ENCODE measurements around the gene ZNF468. TPM values are rescaled to one million over a fixed set of nuclear protein-coding genes. Genes with fewer than 3 reads are reported as not detected.
"Not testable (repeated sequence)": the region's sequence is repeated elsewhere in the genome, so short reads cannot be mapped to it uniquely, and the experiment has no call there.

Gene ZNF468
- total and polyA plus RNA-seq, 5 donors: 6.9 to 10.7 (median 7.6) TPM

DNA sequence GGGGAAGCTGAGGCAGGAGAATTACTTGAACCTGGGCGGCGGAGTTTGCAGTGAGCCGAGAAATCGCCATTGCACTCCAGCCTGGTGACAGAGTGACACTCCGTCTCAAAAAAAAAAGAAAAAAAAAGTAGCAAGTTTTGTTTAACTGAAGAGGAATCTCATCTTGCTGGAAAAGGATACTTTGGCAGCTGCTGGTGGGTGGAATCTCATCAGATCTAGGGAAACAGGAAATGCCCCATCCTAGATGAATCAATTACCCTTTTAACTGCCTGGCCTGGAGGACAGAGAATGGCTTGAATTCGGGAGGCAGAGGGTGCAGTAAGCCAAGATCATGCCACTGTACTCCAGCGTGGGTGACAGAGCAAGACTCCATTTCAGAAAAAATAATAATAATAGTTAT, 31.7 kb upstream of the ZNF468 start:
- intact Hi-C loops (cut with DNase I): no loop called here

DNA sequence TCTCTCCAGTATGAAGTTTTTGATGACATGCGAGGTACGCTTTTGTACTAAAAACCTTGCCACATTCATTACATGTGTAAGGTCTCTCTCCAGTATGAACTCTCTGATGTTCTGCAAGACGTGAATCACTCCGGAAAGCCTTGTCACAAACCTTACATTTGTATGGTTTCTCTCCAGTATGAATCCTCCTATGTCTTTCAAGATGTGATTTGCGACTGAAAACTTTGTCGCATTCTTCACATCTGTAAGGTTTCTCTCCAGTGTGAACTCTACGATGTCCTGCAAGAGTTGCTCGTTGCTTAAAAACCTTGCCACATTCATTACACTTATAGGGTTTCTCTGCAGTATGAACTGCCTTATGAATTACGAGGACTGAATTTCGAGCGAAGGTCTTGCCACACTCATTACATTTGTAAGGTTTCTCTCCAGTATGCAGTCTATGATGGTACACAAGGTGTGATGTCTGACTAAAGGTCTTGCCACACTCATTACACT, 23.5 kb upstream of the ZNF468 start:
- H3K4me1 ChIP-seq (ENCODE audit: control insufficient read depth, insufficient read depth, low read length): no peaks in the 10 kb centered on the region
- H3K9me3 ChIP-seq (ENCODE audit: control insufficient read depth, low read length): peaks cover 3% of the 10 kb centered on the region
- no peaks in the 10 kb centered on the region for H3K27me3 ChIP-seq (ENCODE audit: control insufficient read depth, insufficient read depth)
- ATAC-seq (no peak), DNase-seq (no peak)
- intact Hi-C loops (cut with DNase I): no loop called here
- no peak overlapping the region for H3K4me3 ChIP-seq (ENCODE audit: low read length)
- 90% methylated on average over 11 of the region's 11 CpGs for WGBS
- no peak overlapping the region for H3K27ac ChIP-seq (ENCODE audit: low read length)

More for the DNA sequence above, 31.7 kb upstream of the ZNF468 start:
- no peaks in the 10 kb centered on the region for H3K4me1 ChIP-seq (ENCODE audit: control insufficient read depth, insufficient read depth, low read length)
- DNase-seq (no peak), ATAC-seq (no peak)
- H3K27me3 ChIP-seq (ENCODE audit: control insufficient read depth, insufficient read depth): no peaks in the 10 kb centered on the region
- H3K27ac ChIP-seq (ENCODE audit: low read length): no peak overlapping the region
- no peak overlapping the region for H3K4me3 ChIP-seq (ENCODE audit: low read length)
- 89% methylated on average over 7 of the region's 7 CpGs for WGBS
- H3K9me3 ChIP-seq (ENCODE audit: control insufficient read depth, low read length): no peaks in the 10 kb centered on the region

DNA sequence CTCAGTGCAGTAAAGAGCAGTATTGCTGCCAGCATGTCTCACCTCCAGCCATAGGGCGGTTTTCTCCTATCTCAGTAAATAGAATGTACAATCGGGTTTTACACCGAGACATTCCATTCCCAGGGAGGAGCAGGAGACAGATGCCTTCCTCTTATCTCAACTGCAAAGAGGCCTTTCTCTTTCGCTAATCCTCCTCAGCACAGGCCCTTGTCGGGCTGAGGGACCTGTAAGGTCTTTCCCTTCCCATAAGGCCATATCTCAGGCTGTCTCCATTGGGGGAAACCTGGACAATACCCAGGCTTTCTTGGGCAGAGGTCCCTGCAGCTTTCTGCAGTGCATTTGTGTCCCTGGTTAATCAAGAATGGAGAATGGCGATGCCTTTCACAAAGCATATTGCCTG, 15.6 kb upstream of the ZNF468 start:
- intact Hi-C loops (cut with DNase I); ATAC-seq; DNase-seq; H3K27me3 ChIP-seq (ENCODE audit: control insufficient read depth, insufficient read depth); H3K27ac ChIP-seq (ENCODE audit: low read length); H3K4me3 ChIP-seq (ENCODE audit: low read length); H3K4me1 ChIP-seq (ENCODE audit: control insufficient read depth, insufficient read depth, low read length); H3K9me3 ChIP-seq (ENCODE audit: control insufficient read depth, low read length): not testable (repeated sequence)
- WGBS: 62% methylated on average over 6 of the region's 6 CpGs

DNA sequence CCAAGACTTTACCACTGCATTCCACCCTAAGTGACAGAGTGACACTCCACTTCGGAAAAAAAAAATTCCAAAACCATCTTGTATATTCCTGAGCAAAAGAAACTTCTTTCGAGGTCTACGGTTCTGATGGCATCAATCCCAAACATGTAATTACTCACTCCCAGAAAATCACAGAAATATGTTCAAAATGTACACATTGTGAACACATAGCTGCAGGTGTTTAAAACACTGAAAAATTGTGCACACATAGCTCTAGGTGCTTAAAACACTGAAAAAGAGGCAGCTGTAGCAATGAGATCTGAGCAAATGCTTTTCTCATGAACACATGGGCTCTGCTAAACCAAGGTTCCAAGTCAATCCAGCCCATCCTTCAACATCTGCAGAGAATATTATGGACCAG, 14.0 kb upstream of the ZNF468 start:
- WGBS: 93% methylated on average over 3 of the region's 3 CpGs
- no peak for ATAC-seq

DNA sequence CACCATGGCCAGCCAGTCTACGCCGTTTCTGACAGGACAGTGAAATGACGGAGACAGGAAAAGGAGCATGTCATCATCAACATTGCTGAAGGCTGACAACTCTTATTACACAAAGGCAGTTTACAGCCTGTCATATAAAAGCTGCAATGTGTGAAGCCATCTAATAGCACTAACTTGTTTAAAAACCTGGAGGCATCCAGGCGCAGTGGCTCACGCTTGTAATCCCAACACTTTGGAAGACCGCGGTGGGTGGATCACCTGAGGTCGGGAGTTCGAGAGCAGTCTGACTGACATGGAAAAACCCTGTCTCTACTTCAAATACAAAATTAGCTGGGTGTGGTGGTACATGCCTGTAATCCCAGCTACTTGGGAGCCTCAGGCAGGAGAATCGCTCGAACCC, 10.6 kb upstream of the ZNF468 start:
- H3K9me3 ChIP-seq (ENCODE audit: control insufficient read depth, low read length); H3K27me3 ChIP-seq (ENCODE audit: control insufficient read depth, insufficient read depth); H3K27ac ChIP-seq (ENCODE audit: low read length); intact Hi-C loops (cut with DNase I); ATAC-seq; H3K4me3 ChIP-seq (ENCODE audit: low read length); DNase-seq; H3K4me1 ChIP-seq (ENCODE audit: control insufficient read depth, insufficient read depth, low read length): not testable (repeated sequence)
- WGBS: 97% methylated on average over 11 of the region's 11 CpGs

More for the DNA sequence above, 14.0 kb upstream of the ZNF468 start:
- Histone ChIP-seq H3K27me3 (ENCODE audit: control insufficient read depth, insufficient read depth) (no peaks in the 10 kb centered on the region), H3K4me3 (ENCODE audit: low read length) (no peak overlapping the region), H3K4me1 (ENCODE audit: control insufficient read depth, insufficient read depth, low read length) (no peaks in the 10 kb centered on the region), H3K27ac (ENCODE audit: low read length) (no peak overlapping the region), H3K9me3 (ENCODE audit: control insufficient read depth, low read length) (no peaks in the 10 kb centered on the region)
- DNase-seq: no peak
- intact Hi-C loops (cut with DNase I): no loop called here

DNA sequence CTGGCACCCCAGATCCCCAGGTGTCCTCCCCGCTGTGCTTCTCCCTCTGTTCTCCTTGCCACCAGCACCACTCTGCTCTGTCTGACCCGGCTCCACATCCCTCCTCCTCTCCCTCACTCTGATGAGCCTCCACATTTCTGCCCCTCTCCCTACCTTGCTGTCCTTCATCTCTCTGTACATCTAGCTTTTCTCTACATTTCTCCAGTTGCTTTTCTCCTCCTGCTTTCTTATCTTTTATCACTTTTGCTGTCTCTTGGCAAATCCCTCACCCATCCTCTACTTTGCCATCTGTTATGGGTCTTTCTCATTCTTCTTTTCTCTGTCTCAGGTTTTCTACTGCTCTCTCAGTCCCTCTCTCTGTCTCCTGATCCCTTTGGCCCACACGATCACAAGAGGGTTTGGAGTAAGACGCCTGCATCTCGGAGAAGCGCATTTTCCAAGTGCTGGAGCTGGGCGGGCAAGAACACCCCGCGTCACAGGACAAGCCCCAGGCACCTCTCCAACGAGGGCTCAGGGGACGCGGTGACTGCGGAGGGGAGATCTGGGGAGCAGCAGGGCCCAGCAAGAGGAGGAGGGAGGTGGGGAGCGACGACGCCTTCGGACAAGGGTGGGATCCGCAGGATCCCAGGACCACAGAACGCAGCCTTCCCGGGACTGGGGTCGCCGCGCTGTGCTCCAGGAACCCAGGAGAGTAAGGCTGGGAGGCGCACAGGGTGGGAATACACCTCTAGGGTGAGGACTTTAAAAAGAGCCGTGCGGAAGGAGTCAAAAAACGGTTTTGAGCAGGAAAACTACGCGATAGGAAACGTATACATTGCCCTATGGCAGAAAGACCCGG, 660 bp downstream of the ZNF468 start:
- H3K27me3 ChIP-seq (ENCODE audit: control insufficient read depth, insufficient read depth); H3K4me1 ChIP-seq (ENCODE audit: control insufficient read depth, insufficient read depth, low read length); intact Hi-C loops (cut with DNase I); H3K9me3 ChIP-seq (ENCODE audit: control insufficient read depth, low read length): not testable (repeated sequence)
- DNase-seq (peak in 1 of 3 donors; percentile 20), ATAC-seq (peak in 1 of 2 donors; percentile 52)
- WGBS: 4% methylated on average over 23 of the region's 31 CpGs
- Histone ChIP-seq H3K27ac (ENCODE audit: low read length) (peak overlapping the region; percentile 12), H3K4me3 (ENCODE audit: low read length) (peak overlapping the region; percentile 88)

DNA sequence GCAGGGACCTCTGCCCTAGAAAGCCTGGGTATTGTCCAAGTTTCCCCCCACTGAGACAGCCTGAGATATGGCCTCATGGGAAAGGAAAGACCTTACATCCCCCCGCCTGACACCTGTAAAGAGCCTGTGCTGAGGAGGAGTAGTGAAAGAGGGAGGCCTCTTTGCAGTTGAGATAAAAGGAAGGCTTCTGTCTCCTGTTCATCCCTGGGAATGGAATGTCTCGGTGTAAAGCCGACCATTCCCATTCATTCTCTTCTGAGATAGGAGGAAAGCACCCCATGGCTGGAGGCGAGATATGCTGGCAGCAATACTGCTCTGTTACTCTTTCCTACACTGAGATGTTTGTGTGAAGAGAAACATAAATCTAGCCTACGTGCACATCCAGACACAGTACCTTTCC, 10.1 kb downstream of the ZNF468 start:
- 64% methylated on average over 5 of the region's 5 CpGs for WGBS
- H3K4me1 ChIP-seq (ENCODE audit: control insufficient read depth, insufficient read depth, low read length); H3K27me3 ChIP-seq (ENCODE audit: control insufficient read depth, insufficient read depth); DNase-seq; H3K4me3 ChIP-seq (ENCODE audit: low read length); H3K9me3 ChIP-seq (ENCODE audit: control insufficient read depth, low read length); ATAC-seq; H3K27ac ChIP-seq (ENCODE audit: low read length); intact Hi-C loops (cut with DNase I): not testable (repeated sequence)

DNA sequence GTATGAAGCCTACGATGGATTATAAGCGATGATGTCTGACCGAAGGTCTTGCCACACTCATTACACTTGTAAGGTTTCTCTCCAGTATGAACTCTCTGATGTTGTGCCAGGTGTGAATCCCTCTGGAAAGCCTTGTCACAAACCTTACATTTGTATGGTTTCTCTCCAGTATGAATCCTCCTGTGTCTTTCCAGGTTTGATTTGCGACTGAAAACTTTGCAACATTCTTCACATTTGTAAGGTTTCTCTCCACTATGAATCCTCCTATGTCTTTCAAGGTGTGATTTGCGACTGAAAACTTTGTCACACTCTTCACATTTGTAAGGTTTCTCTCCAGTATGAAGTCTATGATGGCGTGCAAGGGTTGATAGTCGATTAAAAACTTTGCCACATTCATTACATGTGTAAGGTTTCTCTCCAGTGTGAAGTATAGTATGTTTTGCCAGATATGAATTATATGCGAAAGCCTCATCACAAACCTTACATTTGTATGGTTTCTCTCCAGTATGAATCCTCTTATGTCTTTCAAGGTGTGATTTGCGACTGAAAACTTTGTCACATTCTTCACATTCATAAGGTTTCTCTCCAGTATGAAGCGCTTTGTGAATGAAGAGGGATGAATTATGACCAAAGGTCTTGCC, 16.5 kb downstream of the ZNF468 start:
- H3K27ac ChIP-seq (ENCODE audit: low read length); ATAC-seq; H3K27me3 ChIP-seq (ENCODE audit: control insufficient read depth, insufficient read depth); H3K9me3 ChIP-seq (ENCODE audit: control insufficient read depth, low read length); intact Hi-C loops (cut with DNase I); DNase-seq; H3K4me1 ChIP-seq (ENCODE audit: control insufficient read depth, insufficient read depth, low read length); H3K4me3 ChIP-seq (ENCODE audit: low read length): not testable (repeated sequence)
- WGBS: 98% methylated on average over 10 of the region's 10 CpGs

DNA sequence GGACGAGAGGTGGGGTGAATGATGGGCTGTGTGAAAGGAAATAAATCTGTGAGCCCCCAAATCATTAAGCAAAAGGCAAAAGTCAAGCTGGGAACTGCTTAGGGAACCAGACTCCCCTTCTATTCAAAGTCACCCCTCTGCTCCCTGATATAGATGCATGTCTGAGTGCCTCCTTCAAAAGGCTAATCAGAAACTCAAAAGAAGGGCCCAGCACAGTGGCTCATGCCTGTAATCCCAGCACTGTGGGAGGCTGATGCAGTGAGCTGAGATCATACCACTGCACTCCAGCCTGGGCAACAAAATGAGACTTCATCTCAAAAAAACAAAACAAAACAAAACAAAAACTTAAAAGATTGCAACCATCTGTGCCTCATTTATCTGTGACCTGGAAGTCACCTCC, 23.1 kb downstream of the ZNF468 start:
- H3K4me1 ChIP-seq (ENCODE audit: control insufficient read depth, insufficient read depth, low read length); H3K4me3 ChIP-seq (ENCODE audit: low read length); H3K9me3 ChIP-seq (ENCODE audit: control insufficient read depth, low read length); H3K27me3 ChIP-seq (ENCODE audit: control insufficient read depth, insufficient read depth); H3K27ac ChIP-seq (ENCODE audit: low read length); ATAC-seq; intact Hi-C loops (cut with DNase I); DNase-seq: not testable (repeated sequence)
- WGBS: 60% methylated on average over 1 of the region's 1 CpG

DNA sequence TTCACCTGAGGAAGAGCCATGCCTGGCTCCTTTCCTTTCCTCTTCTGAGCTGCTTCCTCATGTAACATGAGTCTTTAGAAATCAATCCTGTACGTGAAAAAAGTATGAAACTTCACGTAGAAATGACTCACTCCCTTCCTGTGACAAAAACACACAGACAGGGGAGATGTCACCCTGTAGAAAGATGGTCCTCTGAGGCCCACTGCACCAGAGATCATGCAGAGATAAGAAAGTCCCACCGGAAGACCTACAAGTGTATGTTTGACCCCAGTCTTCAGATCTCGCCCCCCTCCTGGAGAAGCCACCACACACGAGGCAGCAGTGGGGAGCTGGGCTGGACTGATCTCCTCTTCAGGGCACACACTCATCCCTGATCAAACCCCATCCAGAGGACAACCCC, 23.9 kb downstream of the ZNF468 start:
- H3K4me1 ChIP-seq (ENCODE audit: control insufficient read depth, insufficient read depth, low read length); H3K27me3 ChIP-seq (ENCODE audit: control insufficient read depth, insufficient read depth); H3K27ac ChIP-seq (ENCODE audit: low read length); H3K9me3 ChIP-seq (ENCODE audit: control insufficient read depth, low read length); DNase-seq; intact Hi-C loops (cut with DNase I); H3K4me3 ChIP-seq (ENCODE audit: low read length); ATAC-seq: not testable (repeated sequence)
- WGBS: 71% methylated on average over 5 of the region's 5 CpGs

DNA sequence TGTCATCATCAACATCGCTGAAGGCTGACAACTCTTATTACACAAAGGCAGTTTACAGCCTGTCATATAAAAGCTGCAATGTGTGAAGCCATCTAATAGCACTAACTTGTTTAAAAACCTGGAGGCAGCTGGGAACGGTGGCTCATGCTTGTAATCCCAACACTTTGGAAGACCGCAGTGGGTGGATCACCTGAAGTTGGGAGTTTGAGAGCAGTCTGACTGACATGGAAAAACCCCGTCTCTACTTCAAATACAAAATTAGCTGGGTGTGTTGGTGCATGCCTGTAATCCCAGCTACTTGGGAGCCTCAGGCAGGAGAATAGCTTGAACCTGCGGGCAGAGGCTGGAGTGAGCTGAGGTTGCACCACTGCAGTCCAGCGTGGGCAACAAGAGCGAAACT, 27.6 kb downstream of the ZNF468 start:
- 95% methylated on average over 7 of the region's 7 CpGs for WGBS
- H3K4me3 ChIP-seq (ENCODE audit: low read length): not testable (repeated sequence)

More for the DNA sequence above, 27.6 kb downstream of the ZNF468 start:
- H3K27ac ChIP-seq (ENCODE audit: low read length); H3K4me1 ChIP-seq (ENCODE audit: control insufficient read depth, insufficient read depth, low read length); H3K9me3 ChIP-seq (ENCODE audit: control insufficient read depth, low read length); H3K27me3 ChIP-seq (ENCODE audit: control insufficient read depth, insufficient read depth); intact Hi-C loops (cut with DNase I); DNase-seq; ATAC-seq: not testable (repeated sequence)
